ENCODE results near the gene PRSS23. TPM values are rescaled to one million over a fixed set of nuclear protein-coding genes. Genes with fewer than 3 reads are reported as not detected.

Gene PRSS23
- total and polyA plus RNA-seq, 2 donors (not counting 3 experiments of a cell fraction or from before 2014, with no cell fraction given), result 146 to 278 TPM

GRCh38 chr11:86795949-86796348, 4.4 kb upstream of the PRSS23 start:
- Histone ChIP-seq H3K4me3 (replicated peaks in 1 of 3; ENCODE audit: insufficient read depth in 1 of 3, low read depth in 1 of 3, low read length in 3 of 3) (no peak overlapping the region), H3K36me3 (ENCODE audit: control insufficient read depth in 2 of 2, extremely low read depth in 1 of 2, insufficient read depth in 2 of 2, low read length in 2 of 2) (no peaks in the 10 kb centered on the region), H4K20me1 (replicated peaks; ENCODE audit: control insufficient read depth, extremely low read depth, insufficient read depth, low read length) (no peaks in the 10 kb centered on the region), H3K9me1 (replicated peaks; ENCODE audit: control insufficient read depth, extremely low read depth, insufficient read depth, low read length) (no peaks in the 10 kb centered on the region), H3K27ac (ENCODE audit: insufficient read depth, low read depth, low read length) (peak overlapping the region; percentile 44), H3K4me1 (ENCODE audit: control insufficient read depth, extremely low read depth, insufficient read depth, low read length) (peaks cover 12% of the 10 kb centered on the region), H3K9me3 (replicated peaks; ENCODE audit: control insufficient read depth, insufficient read depth, low read length) (no peaks in the 10 kb centered on the region), H3K4me2 (ENCODE audit: insufficient read depth, low read length) (no peak overlapping the region), H3K79me2 (ENCODE audit: control insufficient read depth, insufficient read depth, low read length) (peaks cover 11% of the 10 kb centered on the region), H3K27me3 (ENCODE audit: control insufficient read depth in 2 of 2, insufficient read depth in 2 of 2, low read length in 2 of 2) (no peaks in the 10 kb centered on the region), H2AFZ (ENCODE audit: low read depth, low read length) (no peak overlapping the region), H3K9ac (replicated peaks; ENCODE audit: extremely low read depth, insufficient read depth, low read length) (no peak overlapping the region)
- intact Hi-C loops (cut with micrococcal nuclease) (loop anchor here (1.0 to 2.0 kb wide), 2 partner anchors 29 to 53 kb away; no protein-coding TSS in a partner anchor), dilution Hi-C loops (cut with MboI; ENCODE audit: extremely low pct_ligation_motif_present, low sequenced_read_pairs) (no loop called here)
- TF ChIP-seq EZH2 (IDR thresholded peaks at IDR 0.05; ENCODE audit: borderline replicate concordance, low read depth, low read length, severe bottlenecking) (no peak), GATA2 (IDR thresholded peaks at IDR 0.05; ENCODE audit: insufficient read depth, insufficient read length, low read depth, low read length) (peak; percentile 45), POLR2AphosphoS5 (IDR thresholded peaks at IDR 0.05; ENCODE audit: insufficient read depth, low read depth, low read length) (no peak), MYC (IDR thresholded peaks at IDR 0.05; ENCODE audit: low read depth, low read length) (no peak), JUN (IDR thresholded peaks at IDR 0.05; ENCODE audit: borderline replicate concordance, insufficient read depth, insufficient read length, low read depth) (peak; percentile 64)
- TF ChIP-seq, protein P1, sequence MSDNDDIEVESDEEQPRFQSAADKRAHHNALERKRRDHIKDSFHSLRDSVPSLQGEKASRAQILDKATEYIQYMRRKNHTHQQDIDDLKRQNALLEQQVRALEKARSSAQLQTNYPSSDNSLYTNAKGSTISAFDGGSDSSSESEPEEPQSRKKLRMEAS (IDR thresholded peaks at IDR 0.05; ENCODE audit: insufficient read depth, insufficient read length), result no peak
- TF ChIP-seq, protein P2, sequence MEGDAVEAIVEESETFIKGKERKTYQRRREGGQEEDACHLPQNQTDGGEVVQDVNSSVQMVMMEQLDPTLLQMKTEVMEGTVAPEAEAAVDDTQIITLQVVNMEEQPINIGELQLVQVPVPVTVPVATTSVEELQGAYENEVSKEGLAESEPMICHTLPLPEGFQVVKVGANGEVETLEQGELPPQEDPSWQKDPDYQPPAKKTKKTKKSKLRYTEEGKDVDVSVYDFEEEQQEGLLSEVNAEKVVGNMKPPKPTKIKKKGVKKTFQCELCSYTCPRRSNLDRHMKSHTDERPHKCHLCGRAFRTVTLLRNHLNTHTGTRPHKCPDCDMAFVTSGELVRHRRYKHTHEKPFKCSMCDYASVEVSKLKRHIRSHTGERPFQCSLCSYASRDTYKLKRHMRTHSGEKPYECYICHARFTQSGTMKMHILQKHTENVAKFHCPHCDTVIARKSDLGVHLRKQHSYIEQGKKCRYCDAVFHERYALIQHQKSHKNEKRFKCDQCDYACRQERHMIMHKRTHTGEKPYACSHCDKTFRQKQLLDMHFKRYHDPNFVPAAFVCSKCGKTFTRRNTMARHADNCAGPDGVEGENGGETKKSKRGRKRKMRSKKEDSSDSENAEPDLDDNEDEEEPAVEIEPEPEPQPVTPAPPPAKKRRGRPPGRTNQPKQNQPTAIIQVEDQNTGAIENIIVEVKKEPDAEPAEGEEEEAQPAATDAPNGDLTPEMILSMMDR (IDR thresholded peaks at IDR 0.05; ENCODE audit: extremely low read depth in 1 of 2, insufficient read depth in 1 of 2, low read depth in 1 of 2, low read length in 2 of 2), result no peak
- DNase-seq (ENCODE audit: low read depth, low spot score) (peak; percentile 85), FAIRE-seq (peak; percentile 43)
- POLR2A ChIA-PET, result no interaction called here
- CTCF ChIA-PET, result interaction anchor here (0.8 to 1.3 kb wide), 5 partner anchors 9 to 312 kb away, joined by 3 to 8 read pairs (median 3); no protein-coding TSS in a partner anchor
- BruUV-seq (replicated peaks), result no TSS peak

Data from endothelial cell of umbilical vein (primary cell).